Stomach (tissue), 4 donors: ENCODE results near the gene LDLRAD3.

Source experiments
- CTCF ChIP-seq, 7 experiments: fragments of 450-650 bp in 4 of 7; fragments of 200-600 bp in 3 of 7; sonication (generic) in 3 of 7; IDR thresholded peaks; one replicate each; pipeline ENCODE4 v1.5.1; 2016 to 2019; ENCODE audit warnings: antibody characterized with exemption in 7 of 7, control low read depth in 2 of 7, mild to moderate bottlenecking in 1 of 7
- EP300 ChIP-seq: sonication (generic); formaldehyde crosslinking; IDR thresholded peaks from one replicate; pipeline ENCODE4 v1.6.1; 2017; ENCODE audit warnings: antibody characterized with exemption
- POLR2AphosphoS5 ChIP-seq, 3 donors: sonication (generic); formaldehyde crosslinking; IDR thresholded peaks; one replicate each; pipeline ENCODE4 v1.6.1; 2016; ENCODE audit warnings: antibody characterized with exemption in 3 of 3

GRCh38 chr11:35935390-35935789, 8.5 kb upstream of the LDLRAD3 start:
- no peak for TF ChIP-seq POLR2AphosphoS5 (IDR thresholded peaks at IDR 0.05)
- no peak for TF ChIP-seq CTCF (IDR thresholded peaks at IDR 0.05)
- TF ChIP-seq EP300 = no peak
